WTC11 (cell line): ENCODE measurements around the gene CCNA2. TPM values are rescaled to one million over a fixed set of nuclear protein-coding genes. Genes with fewer than 3 reads are reported as not detected.

ENCODE experiments used
- ATAC-seq: fragments of 200-7000 bp; cut with Tn5 transposase; 2 replicates; pipeline ENCODE4 v1.10.0; 2021; ENCODE audit warnings: mild to moderate bottlenecking, moderate library complexity
- CTCF ChIA-PET: fragments of 300-600 bp; sonication (Branson Sonifier 250); formaldehyde crosslinking; loops from one replicate; lab custom pipeline; 2021; ENCODE audit warnings: antibody characterized with exemption; lab: Charles Lee
- POLR2A ChIA-PET: fragments of 350-600 bp; sonication (Branson Sonifier 250); formaldehyde crosslinking; loops from one replicate; lab custom pipeline; 2021; ENCODE audit warnings: antibody characterized with exemption; lab: Charles Lee
- DNase-seq: peaks from one replicate; pipeline ENCODE4 v3.0.0; 2021; ENCODE audit warnings: low spot score
- H3K27ac Mint-ChIP-seq: 2 replicates; pipeline ENCODE4 v1.8.0; 2021; ENCODE audit warnings: mixed read lengths
- H3K27me3 Mint-ChIP-seq: 2 replicates; pipeline ENCODE4 v1.8.0; 2021; ENCODE audit warnings: low read depth, mild to moderate bottlenecking, moderate library complexity, mixed read lengths
- H3K36me3 Mint-ChIP-seq: 2 replicates; pipeline ENCODE4 v1.8.0; 2021; ENCODE audit warnings: mixed read lengths
- H3K4me1 Mint-ChIP-seq: 2 replicates; pipeline ENCODE4 v1.8.0; 2022; ENCODE audit warnings: mixed read lengths
- H3K4me3 Mint-ChIP-seq: 2 replicates; pipeline ENCODE4 v1.8.0; 2021; ENCODE audit warnings: mild to moderate bottlenecking, moderate library complexity, mixed read lengths
- H3K9me3 Mint-ChIP-seq: 2 replicates; pipeline ENCODE4 v1.8.0; 2021; ENCODE audit warnings: mixed read lengths
- AFF4 ChIP-seq: sonication (generic); formaldehyde crosslinking; IDR thresholded peaks from 2 replicates; pipeline ENCODE4 v1.8.1; 2023; ENCODE audit warnings: mild to moderate bottlenecking, missing genetic modification reagents, borderline replicate concordance
- ARID4B ChIP-seq: sonication (generic); formaldehyde crosslinking; IDR thresholded peaks from 2 replicates; pipeline ENCODE4 v1.8.0; 2023; ENCODE audit warnings: missing genetic modification reagents, mild to moderate bottlenecking, borderline replicate concordance
- CREM ChIP-seq: sonication (generic); formaldehyde crosslinking; IDR thresholded peaks from 2 replicates; pipeline ENCODE4 v1.8.1; 2022; ENCODE audit warnings: mild to moderate bottlenecking, missing genetic modification reagents, moderate library complexity
- ESRRA ChIP-seq: sonication (generic); formaldehyde crosslinking; IDR thresholded peaks from 2 replicates; pipeline ENCODE4 v1.8.1; 2022; ENCODE audit warnings: mild to moderate bottlenecking, missing genetic modification reagents, borderline replicate concordance
- GABPB1 ChIP-seq: sonication (generic); formaldehyde crosslinking; IDR thresholded peaks from 2 replicates; pipeline ENCODE4 v1.8.1; 2023; ENCODE audit warnings: mild to moderate bottlenecking, missing genetic modification reagents
- JUN ChIP-seq: sonication (generic); formaldehyde crosslinking; IDR thresholded peaks from 2 replicates; pipeline ENCODE4 v1.8.0; 2023; ENCODE audit warnings: mild to moderate bottlenecking, missing genetic modification reagents
- NFE2L1 ChIP-seq: sonication (generic); formaldehyde crosslinking; IDR thresholded peaks from 2 replicates; pipeline ENCODE4 v1.8.1; 2023; ENCODE audit warnings: missing genetic modification reagents
- NFYB ChIP-seq: sonication (generic); formaldehyde crosslinking; conservative IDR thresholded peaks from 2 replicates; pipeline ENCODE4 v1.8.0; 2022; ENCODE audit warnings: low read depth, missing genetic modification reagents
- SMAD3 ChIP-seq: sonication (generic); formaldehyde crosslinking; IDR thresholded peaks from 2 replicates; pipeline ENCODE4 v1.8.0; 2022; ENCODE audit warnings: missing genetic modification reagents, mild to moderate bottlenecking, borderline replicate concordance
- SP1 ChIP-seq: sonication (generic); formaldehyde crosslinking; conservative IDR thresholded peaks from 2 replicates; pipeline ENCODE4 v1.8.1; 2022; ENCODE audit warnings: missing genetic modification reagents
- TEAD1 ChIP-seq: sonication (generic); formaldehyde crosslinking; IDR thresholded peaks from 2 replicates; pipeline ENCODE4 v1.8.0; 2022; ENCODE audit warnings: mild to moderate bottlenecking, missing genetic modification reagents
- ZBTB21 ChIP-seq: sonication (generic); formaldehyde crosslinking; IDR thresholded peaks from 2 replicates; pipeline ENCODE4 v1.8.1; 2023; ENCODE audit warnings: mild to moderate bottlenecking, missing genetic modification reagents, borderline replicate concordance
- ZNF232 ChIP-seq: sonication (generic); formaldehyde crosslinking; IDR thresholded peaks from 2 replicates; pipeline ENCODE4 v1.8.0; 2022; ENCODE audit warnings: mild to moderate bottlenecking, missing genetic modification reagents
- ZNF423 ChIP-seq: fragments of 250-450 bp; sonication (Bioruptor Pico); IDR thresholded peaks from 2 replicates; pipeline ENCODE4 v2.1.2; 2022; ENCODE audit warnings: mild to moderate bottlenecking, moderate library complexity
- total RNA-seq: library from RNA; stranded (reverse); gene quantifications from 3 replicates; pipeline ENCODE4 v1.2.3, GENCODE V29; 2021
- TF ChIP-seq, protein P1 (sequence below): sonication (generic); formaldehyde crosslinking; IDR thresholded peaks from 2 replicates; pipeline ENCODE4 v1.8.1; 2022; ENCODE audit warnings: low read depth, missing genetic modification reagents, borderline replicate concordance
- TF ChIP-seq, protein P2 (sequence below): sonication (generic); formaldehyde crosslinking; IDR thresholded peaks from 2 replicates; pipeline ENCODE4 v1.8.1; 2023; ENCODE audit warnings: mild to moderate bottlenecking, moderate library complexity, missing genetic modification reagents
- TF ChIP-seq, protein P3 (sequence below): fragments of 250-450 bp; sonication (Bioruptor Pico); IDR thresholded peaks from 2 replicates; pipeline ENCODE4 v1.9.0; 2021; ENCODE audit warnings: moderate library complexity, mild to moderate bottlenecking, inconsistent platforms, borderline replicate concordance
- TF ChIP-seq, protein P4 (sequence below): sonication (generic); formaldehyde crosslinking; IDR thresholded peaks from 2 replicates; pipeline ENCODE4 v1.8.1; 2022; ENCODE audit warnings: mild to moderate bottlenecking, moderate library complexity, missing genetic modification reagents
- TF ChIP-seq, protein P5 (sequence below): sonication (generic); formaldehyde crosslinking; IDR thresholded peaks from 2 replicates; pipeline ENCODE4 v1.8.0; 2022; ENCODE audit warnings: mild to moderate bottlenecking, missing genetic modification reagents

The CCNA2 gene
- total RNA-seq, 1 experiment from 2014 or later = 95.1 TPM

GRCh38 chr4:121869841-121870822 lies 46.4 kb upstream of the CCNA2 start, which contains the start of gene BBS7:
BBS7 (minus strand) TSS chr4:121870474; CDS start chr4:121870313, 161 bp downstream.
- TF ChIP-seq SMAD3 (CRISPR knock-in tag) (0 out of 2 replicates have a peak, but pooled peaks have one; percentile 75), CREM (CRISPR knock-in tag) (peak; percentile 78), ARID4B (peak; percentile 76; the same call in 1 of the 2 replicates), GABPB1 (CRISPR knock-in tag) (0 out of 2 replicates have a peak, but pooled peaks have one; percentile 20), NFE2L1 (no peak), TEAD1 (CRISPR knock-in tag) (peak; percentile 77; the same call in 1 of the 2 replicates), ESRRA (CRISPR knock-in tag) (no peak), SP1 (CRISPR knock-in tag) (peak; percentile 75), ZBTB21 (peak; percentile 83; the same call in 1 of the 2 replicates), NFYB (CRISPR knock-in tag) (no peak), ZNF423 (CRISPR knock-in tag) (no peak), ZNF232 (CRISPR knock-in tag) (0 out of 2 replicates have a peak, but pooled peaks have one; percentile 82), AFF4 (0 out of 2 replicates have a peak, but pooled peaks have one; percentile 21), JUN (CRISPR knock-in tag) (no peak)
- TF ChIP-seq, protein P1, sequence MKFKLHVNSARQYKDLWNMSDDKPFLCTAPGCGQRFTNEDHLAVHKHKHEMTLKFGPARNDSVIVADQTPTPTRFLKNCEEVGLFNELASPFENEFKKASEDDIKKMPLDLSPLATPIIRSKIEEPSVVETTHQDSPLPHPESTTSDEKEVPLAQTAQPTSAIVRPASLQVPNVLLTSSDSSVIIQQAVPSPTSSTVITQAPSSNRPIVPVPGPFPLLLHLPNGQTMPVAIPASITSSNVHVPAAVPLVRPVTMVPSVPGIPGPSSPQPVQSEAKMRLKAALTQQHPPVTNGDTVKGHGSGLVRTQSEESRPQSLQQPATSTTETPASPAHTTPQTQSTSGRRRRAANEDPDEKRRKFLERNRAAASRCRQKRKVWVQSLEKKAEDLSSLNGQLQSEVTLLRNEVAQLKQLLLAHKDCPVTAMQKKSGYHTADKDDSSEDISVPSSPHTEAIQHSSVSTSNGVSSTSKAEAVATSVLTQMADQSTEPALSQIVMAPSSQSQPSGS (CRISPR knock-in tag) = no peak
- TF ChIP-seq, protein P2, sequence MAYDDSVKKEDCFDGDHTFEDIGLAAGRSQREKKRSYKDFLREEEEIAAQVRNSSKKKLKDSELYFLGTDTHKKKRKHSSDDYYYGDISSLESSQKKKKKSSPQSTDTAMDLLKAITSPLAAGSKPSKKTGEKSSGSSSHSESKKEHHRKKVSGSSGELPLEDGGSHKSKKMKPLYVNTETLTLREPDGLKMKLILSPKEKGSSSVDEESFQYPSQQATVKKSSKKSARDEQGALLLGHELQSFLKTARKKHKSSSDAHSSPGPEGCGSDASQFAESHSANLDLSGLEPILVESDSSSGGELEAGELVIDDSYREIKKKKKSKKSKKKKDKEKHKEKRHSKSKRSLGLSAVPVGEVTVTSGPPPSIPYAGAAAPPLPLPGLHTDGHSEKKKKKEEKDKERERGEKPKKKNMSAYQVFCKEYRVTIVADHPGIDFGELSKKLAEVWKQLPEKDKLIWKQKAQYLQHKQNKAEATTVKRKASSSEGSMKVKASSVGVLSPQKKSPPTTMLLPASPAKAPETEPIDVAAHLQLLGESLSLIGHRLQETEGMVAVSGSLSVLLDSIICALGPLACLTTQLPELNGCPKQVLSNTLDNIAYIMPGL (CRISPR knock-in tag) = peak; percentile 39; the same call in 1 of the 2 replicates
- TF ChIP-seq, protein P3, sequence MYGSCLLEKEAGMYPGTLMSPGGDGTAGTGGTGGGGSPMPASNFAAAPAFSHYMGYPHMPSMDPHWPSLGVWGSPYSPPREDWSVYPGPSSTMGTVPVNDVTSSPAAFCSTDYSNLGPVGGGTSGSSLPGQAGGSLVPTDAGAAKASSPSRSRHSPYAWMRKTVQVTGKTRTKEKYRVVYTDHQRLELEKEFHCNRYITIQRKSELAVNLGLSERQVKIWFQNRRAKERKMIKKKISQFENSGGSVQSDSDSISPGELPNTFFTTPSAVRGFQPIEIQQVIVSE (CRISPR knock-in tag) = no peak
- TF ChIP-seq, protein P4, sequence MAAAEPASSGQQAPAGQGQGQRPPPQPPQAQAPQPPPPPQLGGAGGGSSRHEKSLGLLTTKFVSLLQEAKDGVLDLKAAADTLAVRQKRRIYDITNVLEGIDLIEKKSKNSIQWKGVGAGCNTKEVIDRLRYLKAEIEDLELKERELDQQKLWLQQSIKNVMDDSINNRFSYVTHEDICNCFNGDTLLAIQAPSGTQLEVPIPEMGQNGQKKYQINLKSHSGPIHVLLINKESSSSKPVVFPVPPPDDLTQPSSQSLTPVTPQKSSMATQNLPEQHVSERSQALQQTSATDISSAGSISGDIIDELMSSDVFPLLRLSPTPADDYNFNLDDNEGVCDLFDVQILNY (CRISPR knock-in tag) = 0 out of 2 replicates have a peak, but pooled peaks have one; percentile 41
- TF ChIP-seq, protein P5, sequence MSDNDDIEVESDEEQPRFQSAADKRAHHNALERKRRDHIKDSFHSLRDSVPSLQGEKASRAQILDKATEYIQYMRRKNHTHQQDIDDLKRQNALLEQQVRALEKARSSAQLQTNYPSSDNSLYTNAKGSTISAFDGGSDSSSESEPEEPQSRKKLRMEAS (CRISPR knock-in tag) = peak; percentile 75
- TF ChIP-seq, all 79 proteins: peak for 12
- DNase-seq = peak; percentile 100
- Mint-ChIP-seq H3K4me1 (peaks cover 9% of the 10 kb centered on the region; the same call in 1 of the 2 replicates), H3K27ac (peak within 1 kb of the TSS; percentile 90), H3K4me3 (peak within 1 kb of the TSS; percentile 91), H3K9me3 (no peaks in the 10 kb centered on the region), H3K27me3 (no peaks in the 10 kb centered on the region), H3K36me3 (peaks cover 19% of the 10 kb centered on the region)
- CTCF ChIA-PET = interaction anchor here (0.6 to 0.9 kb wide), 2 partner anchors 74 to 448 kb away, joined by 3 read pairs; no protein-coding TSS in a partner anchor
- POLR2A ChIA-PET = interaction anchor here (0.7 to 1.3 kb wide), 4 partner anchors 38 to 173 kb away, joined by 3 to 5 read pairs (median 4); partner anchors contain the start of genes ANXA5 and EXOSC9
- peak; percentile 98 for ATAC-seq
